Adrenal gland (tissue), 5 donors: Measurements from ENCODE around the gene DAZAP1.

Experiments
- CTCF ChIP-seq, 6 experiments: fragments of 450-650 bp in 4 of 6; fragments of 200-600 bp in 2 of 6; sonication (generic) in 1 of 6; IDR thresholded peaks; 1 replicate in 5 of 6; 2 replicates in 1 of 6; pipeline versions ENCODE4 v1.5.1 to v1.8.0; 2016 to 2021; ENCODE audit warnings: antibody characterized with exemption in 6 of 6, mild to moderate bottlenecking in 2 of 6, moderate library complexity in 1 of 6
- POLR2A ChIP-seq, 2 donors: fragments of 450-650 bp; IDR thresholded peaks; one replicate each; pipeline ENCODE4 v1.6.1; 2017; ENCODE audit warnings: antibody characterized with exemption in 2 of 2, mild to moderate bottlenecking in 2 of 2, moderate library complexity in 1 of 2
- donor health status: DM: no; HTN: no; CAD: no.

- TF ChIP-seq CTCF (IDR thresholded peaks at IDR 0.05): no peak
- no peak for TF ChIP-seq POLR2A (IDR thresholded peaks at IDR 0.05)
Measured at GRCh38 chr19:1457031-1457739, 49.8 kb downstream of the DAZAP1 start.
